Breast epithelium (tissue), 4 donors: ENCODE measurements around the gene UBL5. TPM values are rescaled to one million over a fixed set of nuclear protein-coding genes. Genes with fewer than 3 reads are reported as not detected.
"Not testable (repeated sequence)": the region's sequence is repeated elsewhere in the genome, so short reads cannot be mapped to it uniquely, and the experiment has no call there.

Source experiments
- DNase-seq, 2 donors: peaks; one replicate each; pipeline ENCODE4 v3.0.0-alpha.2; 2019; ENCODE audit warnings: low spot score in 2 of 2
- H3K27ac ChIP-seq, 2 donors: fragments of 200-600 bp; sonication (generic) in 1 of 2; one replicate each; pipeline ENCODE4 v1.5.1; 2016 to 2019; ENCODE audit warnings: mild to moderate bottlenecking in 1 of 2
- H3K27me3 ChIP-seq, 2 donors: fragments of 200-600 bp; sonication (generic) in 1 of 2; one replicate each; pipeline versions ENCODE4 v1.5.1 to v1.6.0; 2017 to 2019; ENCODE audit warnings: control low read depth in 1 of 2, mild to moderate bottlenecking in 1 of 2
- H3K36me3 ChIP-seq: fragments of 200-600 bp; one replicate; pipeline ENCODE4 v1.5.1; 2019
- H3K4me1 ChIP-seq, 2 donors: fragments of 200-600 bp; sonication (generic); one replicate each; pipeline ENCODE4 v1.5.1; 2016 to 2019; ENCODE audit warnings: control low read depth in 1 of 2
- H3K4me3 ChIP-seq, 3 donors: fragments of 200-600 bp; sonication (generic); 1 replicate in 2 of 3; 2 replicates in 1 of 3; pipeline ENCODE4 v1.5.1; 2016 to 2019; ENCODE audit warnings: mild to moderate bottlenecking in 3 of 3, moderate library complexity in 2 of 3
- H3K9me3 ChIP-seq, 2 donors: fragments of 200-600 bp; sonication (generic) in 1 of 2; one replicate each; pipeline ENCODE4 v1.5.1; 2016 to 2019; ENCODE audit warnings: control low read depth in 1 of 2
- POLR2A ChIP-seq: fragments of 450-650 bp; IDR thresholded peaks from one replicate; pipeline ENCODE4 v1.6.1; 2016; ENCODE audit warnings: antibody characterized with exemption, mild to moderate bottlenecking, moderate library complexity
- POLR2AphosphoS5 ChIP-seq, 3 donors: sonication (generic); formaldehyde crosslinking; IDR thresholded peaks; one replicate each; pipeline ENCODE4 v1.6.1; 2017; ENCODE audit warnings: antibody characterized with exemption in 3 of 3
- intact Hi-C: fragments of 100-400 bp; cut with DNase I; formaldehyde crosslinking; loops from one replicate; pipeline ENCODE4 v1.15.1; 2023; ENCODE audit warnings: low total_unique reads
- total RNA-seq, 3 donors: library from RNA; depleted of rRNA; stranded (reverse); fragments of >200 nt; gene quantifications; one replicate each; pipeline ENCODE4 v1.1.0, GENCODE V29; 2016
- TF ChIP-seq, protein P1 (sequence below), 3 donors: fragments of 450-650 bp; IDR thresholded peaks; one replicate each; pipeline ENCODE4 v1.5.1; 2016 to 2017; ENCODE audit warnings: antibody characterized with exemption in 3 of 3, mild to moderate bottlenecking in 3 of 3, moderate library complexity in 3 of 3

Gene UBL5
- total RNA-seq, 3 donors from 2014 or later, result 381 to 489 (median 475) TPM

DNA sequence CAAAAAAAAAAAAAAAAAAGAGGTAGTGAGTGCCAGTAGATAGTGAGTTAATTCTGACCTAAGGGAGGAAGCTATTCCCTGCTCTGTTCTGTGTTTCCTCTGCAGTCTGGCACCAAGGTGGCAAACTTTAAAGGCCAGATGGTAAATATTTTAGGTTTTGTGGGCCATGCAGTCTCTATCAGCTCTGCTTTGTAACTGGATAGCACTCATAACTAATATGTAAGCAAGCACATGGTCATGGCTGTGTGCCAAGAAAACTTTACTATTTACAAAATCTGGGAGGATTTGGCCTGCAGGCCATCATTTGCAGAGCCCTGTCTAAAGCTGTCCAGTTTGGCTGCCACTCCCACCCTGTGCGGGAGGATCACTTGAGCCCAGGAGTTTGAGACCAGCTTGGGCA is 11.7 kb downstream of the UBL5 start:
- no peaks in the 10 kb centered on the region for H3K27me3 ChIP-seq
- peaks cover 0 to 4% of the 10 kb centered on the region in 2 donors for H3K9me3 ChIP-seq
- no peaks in the 10 kb centered on the region for H3K36me3 ChIP-seq
- TF ChIP-seq POLR2A (no peak), POLR2AphosphoS5 (IDR thresholded peaks at IDR 0.05) (no peak)
- TF ChIP-seq, protein P1, sequence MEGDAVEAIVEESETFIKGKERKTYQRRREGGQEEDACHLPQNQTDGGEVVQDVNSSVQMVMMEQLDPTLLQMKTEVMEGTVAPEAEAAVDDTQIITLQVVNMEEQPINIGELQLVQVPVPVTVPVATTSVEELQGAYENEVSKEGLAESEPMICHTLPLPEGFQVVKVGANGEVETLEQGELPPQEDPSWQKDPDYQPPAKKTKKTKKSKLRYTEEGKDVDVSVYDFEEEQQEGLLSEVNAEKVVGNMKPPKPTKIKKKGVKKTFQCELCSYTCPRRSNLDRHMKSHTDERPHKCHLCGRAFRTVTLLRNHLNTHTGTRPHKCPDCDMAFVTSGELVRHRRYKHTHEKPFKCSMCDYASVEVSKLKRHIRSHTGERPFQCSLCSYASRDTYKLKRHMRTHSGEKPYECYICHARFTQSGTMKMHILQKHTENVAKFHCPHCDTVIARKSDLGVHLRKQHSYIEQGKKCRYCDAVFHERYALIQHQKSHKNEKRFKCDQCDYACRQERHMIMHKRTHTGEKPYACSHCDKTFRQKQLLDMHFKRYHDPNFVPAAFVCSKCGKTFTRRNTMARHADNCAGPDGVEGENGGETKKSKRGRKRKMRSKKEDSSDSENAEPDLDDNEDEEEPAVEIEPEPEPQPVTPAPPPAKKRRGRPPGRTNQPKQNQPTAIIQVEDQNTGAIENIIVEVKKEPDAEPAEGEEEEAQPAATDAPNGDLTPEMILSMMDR (IDR thresholded peaks at IDR 0.05), result no peak
- DNase-seq, result no peak
- intact Hi-C loops, result no loop called here
- no peak overlapping the region for H3K27ac ChIP-seq
- no peak overlapping the region for H3K4me3 ChIP-seq
- H3K4me1 ChIP-seq, result peaks cover 8% of the 10 kb centered on the region in 2 donors

DNA sequence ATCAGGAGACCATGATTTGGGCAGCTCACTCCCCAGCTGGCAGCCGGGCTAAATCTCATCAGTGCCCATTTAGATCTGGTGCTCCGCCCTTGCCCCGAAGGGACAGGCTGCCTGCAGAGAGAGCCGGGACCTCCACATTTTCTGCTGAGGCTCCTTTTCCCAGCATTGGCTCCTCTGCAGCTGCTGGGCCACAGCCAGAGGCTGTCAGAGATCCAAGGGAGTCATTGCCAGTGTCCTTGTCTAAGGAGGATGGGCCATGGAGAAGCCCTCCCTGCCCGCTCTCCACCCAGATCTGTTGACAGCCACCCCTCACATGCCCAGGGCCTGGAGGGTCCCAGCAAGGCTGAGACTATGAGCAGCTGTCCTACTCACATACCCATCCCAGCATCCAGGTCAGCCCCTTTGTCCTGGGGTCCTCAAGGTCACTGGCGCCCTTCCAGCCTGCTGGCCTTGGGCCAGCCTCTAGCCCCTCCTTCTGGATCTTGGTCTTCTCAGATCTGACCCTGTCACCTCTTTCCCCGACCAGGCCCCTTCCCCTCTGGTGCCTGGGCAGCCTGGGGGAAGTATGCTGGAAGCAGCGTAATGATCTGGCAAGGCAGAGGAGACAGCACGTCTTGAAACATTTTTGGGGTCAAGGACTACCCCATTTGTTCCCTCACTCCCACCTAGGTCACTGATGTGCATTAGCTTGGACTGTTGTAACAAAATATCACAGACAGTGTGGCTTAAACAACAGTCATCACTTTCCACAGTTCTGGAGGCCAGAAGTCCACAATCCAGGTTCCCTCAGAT is 15.3 kb downstream of the UBL5 start:
- intact Hi-C loops, result no loop called here
- no peaks in the 10 kb centered on the region for H3K27me3 ChIP-seq
- no peak overlapping the region for H3K27ac ChIP-seq
- H3K36me3 ChIP-seq, result no peaks in the 10 kb centered on the region
- no peak for DNase-seq
- TF ChIP-seq, protein P1 (IDR thresholded peaks at IDR 0.05), result no peak
- TF ChIP-seq POLR2A, result no peak
- H3K9me3 ChIP-seq, result peaks cover 0 to 4% of the 10 kb centered on the region in 2 donors
- no peak overlapping the region for H3K4me3 ChIP-seq
- no peaks in the 10 kb centered on the region for H3K4me1 ChIP-seq

DNA sequence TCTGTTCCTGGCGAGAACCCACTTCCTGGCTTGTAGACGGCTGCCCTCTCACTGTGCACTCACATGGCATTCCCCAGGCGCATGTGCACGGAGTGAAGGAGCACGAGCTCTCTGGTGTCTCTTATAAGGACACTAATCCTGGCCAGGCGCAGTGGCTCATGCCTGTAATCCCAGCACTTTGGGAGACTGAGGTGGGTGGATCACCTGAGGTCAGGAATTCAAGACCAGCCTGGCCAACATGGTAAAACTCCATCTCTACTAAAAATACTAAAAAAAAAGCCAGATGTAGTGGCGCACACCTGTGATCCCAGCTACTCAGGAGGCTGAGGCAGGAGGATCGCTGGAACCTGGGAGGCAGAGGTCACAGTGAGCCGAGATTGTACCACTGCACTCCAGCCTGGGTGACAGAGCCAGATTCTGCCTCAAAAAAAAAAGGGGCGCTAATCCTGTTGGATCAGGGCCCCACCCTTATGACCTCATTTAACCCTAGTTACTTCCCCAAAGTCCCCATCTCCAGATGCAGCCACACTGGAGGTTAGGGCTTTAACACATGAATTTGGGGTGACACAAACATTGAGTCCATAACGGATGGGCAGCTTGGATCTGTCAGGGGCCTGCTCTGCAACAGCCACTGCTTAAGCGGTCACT is 16.0 kb downstream of the UBL5 start:
- H3K36me3 ChIP-seq, H3K4me3 ChIP-seq, DNase-seq, H3K27ac ChIP-seq, H3K9me3 ChIP-seq, H3K27me3 ChIP-seq, intact Hi-C loops, H3K4me1 ChIP-seq: not testable (repeated sequence)

DNA sequence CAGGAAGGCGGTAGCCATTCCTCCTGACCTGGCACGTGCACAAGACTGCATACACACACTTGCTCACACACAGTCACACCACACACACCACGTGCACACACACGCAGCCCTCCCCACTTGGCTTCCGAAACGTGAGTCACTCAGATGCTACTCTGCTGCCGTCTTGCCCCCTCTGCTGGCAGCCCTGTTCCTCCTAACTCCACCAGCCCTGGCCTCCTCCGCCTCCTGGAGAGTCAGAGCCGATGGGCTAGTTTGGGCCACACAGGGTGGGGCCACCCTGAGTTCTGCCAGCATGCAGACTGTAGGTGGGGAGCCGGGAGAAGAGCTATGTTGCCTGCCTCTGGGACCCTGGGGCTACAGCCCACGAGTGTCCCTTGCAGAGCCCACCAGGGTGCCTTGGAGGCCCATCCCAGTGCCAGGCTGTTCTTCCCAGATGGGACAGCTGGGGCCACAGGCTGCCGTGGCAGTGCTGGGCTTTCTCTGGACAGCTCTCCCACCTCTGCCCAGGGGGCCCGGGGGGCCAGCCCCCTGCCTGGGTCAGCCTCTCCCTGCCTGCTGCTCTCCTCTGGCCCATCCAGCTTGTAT is 19.5 kb downstream of the UBL5 start:
- TF ChIP-seq POLR2AphosphoS5 (IDR thresholded peaks at IDR 0.05) (no peak), POLR2A (no peak)
- TF ChIP-seq, protein P1 (IDR thresholded peaks at IDR 0.05), result peak in 1 of 3 donors; percentile 11
- peak overlapping the region in 1 of 2 donors; percentile 48 for H3K27ac ChIP-seq
- H3K4me1 ChIP-seq, result no peaks in the 10 kb centered on the region
- peaks cover 0 to 4% of the 10 kb centered on the region in 2 donors for H3K9me3 ChIP-seq
- no peaks in the 10 kb centered on the region for H3K27me3 ChIP-seq
- no peak overlapping the region for H3K4me3 ChIP-seq
- intact Hi-C loops, result no loop called here
- no peaks in the 10 kb centered on the region for H3K36me3 ChIP-seq
- no peak for DNase-seq

DNA sequence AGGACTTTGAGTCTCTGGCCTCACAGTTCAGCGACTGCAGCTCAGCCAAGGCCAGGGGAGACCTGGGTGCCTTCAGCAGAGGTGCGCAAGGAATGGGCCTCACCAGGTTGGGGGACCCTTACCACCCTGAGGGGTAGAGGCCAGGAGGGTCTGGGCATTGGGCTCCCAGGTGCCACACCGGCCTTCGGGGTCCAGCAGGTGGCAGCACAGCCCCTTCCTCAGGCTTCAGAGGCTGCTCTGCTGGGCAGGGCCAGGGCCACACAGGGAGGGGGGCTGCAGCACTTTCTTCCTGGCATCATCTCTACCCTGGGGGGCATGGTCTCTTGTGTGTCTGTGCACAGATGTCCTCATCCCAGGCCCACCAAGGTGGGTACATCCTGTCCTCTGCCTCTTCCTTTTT is 20.3 kb downstream of the UBL5 start:
- peaks cover 0 to 4% of the 10 kb centered on the region in 2 donors for H3K9me3 ChIP-seq
- TF ChIP-seq, protein P1 (IDR thresholded peaks at IDR 0.05), result no peak
- no peak for TF ChIP-seq POLR2A
- no peak for TF ChIP-seq POLR2AphosphoS5 (IDR thresholded peaks at IDR 0.05)
- no peaks in the 10 kb centered on the region for H3K36me3 ChIP-seq
- H3K27me3 ChIP-seq, result no peaks in the 10 kb centered on the region
- H3K27ac ChIP-seq, result no peak overlapping the region
- intact Hi-C loops, result no loop called here
- no peaks in the 10 kb centered on the region for H3K4me1 ChIP-seq
- H3K4me3 ChIP-seq, result no peak overlapping the region
- DNase-seq, result no peak
